Mesenchymal stem cell (in vitro differentiated cells and primary cell): ENCODE measurements around the gene CDH12.

ENCODE experiments used
- DNase-seq: peaks from one replicate; pipeline ENCODE4 v3.0.0-alpha.2; 2013
- H2AFZ ChIP-seq: one replicate; pipeline ENCODE4 v1.6.1; 2013; ENCODE audit warnings: low read depth, mild to moderate bottlenecking, control low read depth, inconsistent platforms, low read length, moderate library complexity
- H2AK5ac ChIP-seq: 2 replicates; pipeline ENCODE4 v1.6.1; 2013; ENCODE audit warnings: low read length, moderate library complexity, mild to moderate bottlenecking, inconsistent platforms; ENCODE audit not compliant: severe bottlenecking
- H2BK120ac ChIP-seq: one replicate; pipeline ENCODE4 v1.6.1; 2013; ENCODE audit warnings: low read depth, mild to moderate bottlenecking, inconsistent platforms, low read length, moderate library complexity
- H2BK12ac ChIP-seq, 2 experiments: one replicate each; pipeline ENCODE4 v1.6.1; 2013; ENCODE audit warnings: inconsistent platforms in 2 of 2, low read length in 2 of 2, mild to moderate bottlenecking in 2 of 2, moderate library complexity in 2 of 2, control low read depth in 1 of 2
- H2BK15ac ChIP-seq: one replicate; pipeline ENCODE4 v1.6.1; 2013; ENCODE audit warnings: mild to moderate bottlenecking, low read depth, inconsistent platforms; ENCODE audit not compliant: poor library complexity, severe bottlenecking
- H2BK5ac ChIP-seq: 2 replicates; pipeline ENCODE4 v1.6.1; 2013; ENCODE audit warnings: low read depth, mild to moderate bottlenecking, low read length, control low read depth, inconsistent platforms; ENCODE audit not compliant: poor library complexity, severe bottlenecking
- H3K14ac ChIP-seq, 2 experiments: one replicate each; pipeline ENCODE4 v1.6.1; 2013; ENCODE audit warnings: inconsistent platforms in 2 of 2, low read length in 2 of 2, control low read depth in 1 of 2, mild to moderate bottlenecking in 1 of 2, moderate library complexity in 1 of 2
- H3K18ac ChIP-seq, 2 experiments: one replicate each; pipeline ENCODE4 v1.6.1; 2013; ENCODE audit warnings: inconsistent platforms in 2 of 2, low read length in 2 of 2, control low read depth in 1 of 2, low read depth in 1 of 2, mild to moderate bottlenecking in 1 of 2
- H3K23ac ChIP-seq, 2 experiments: one replicate each; pipeline ENCODE4 v1.6.1; 2013; ENCODE audit warnings: inconsistent platforms in 2 of 2, low read length in 2 of 2, mild to moderate bottlenecking in 2 of 2, moderate library complexity in 2 of 2, control low read depth in 1 of 2
- H3K27ac ChIP-seq: 2 replicates; pipeline ENCODE4 v1.5.1; 2013; ENCODE audit warnings: mild to moderate bottlenecking, moderate library complexity, low read length, control low read depth, inconsistent platforms; ENCODE audit not compliant: poor library complexity, severe bottlenecking
- H3K27me3 ChIP-seq, 2 experiments: 2 replicates each; pipeline versions ENCODE4 v1.6.1 to v1.7.0; 2013; ENCODE audit warnings: low read length in 2 of 2, mild to moderate bottlenecking in 2 of 2, moderate library complexity in 2 of 2, control low read depth in 1 of 2, inconsistent platforms in 1 of 2; ENCODE audit not compliant: control insufficient read depth in 1 of 2, insufficient read depth in 1 of 2
- H3K36me3 ChIP-seq, 2 experiments: 2 replicates each; pipeline versions ENCODE4 v1.6.1 to v1.7.0; 2013; ENCODE audit warnings: low read length in 2 of 2, control low read depth in 1 of 2, inconsistent platforms in 1 of 2, low read depth in 1 of 2, mild to moderate bottlenecking in 1 of 2; ENCODE audit not compliant: insufficient read depth in 2 of 2, control insufficient read depth in 1 of 2
- H3K4ac ChIP-seq, 2 experiments: one replicate each; pipeline ENCODE4 v1.6.1; 2013; ENCODE audit warnings: inconsistent platforms in 2 of 2, low read length in 2 of 2, mild to moderate bottlenecking in 2 of 2, moderate library complexity in 2 of 2, control low read depth in 1 of 2, low read depth in 1 of 2
- H3K4me1 ChIP-seq: 2 replicates; pipeline ENCODE4 v1.6.1; 2013; ENCODE audit warnings: low read depth, low read length, control low read depth; ENCODE audit not compliant: control insufficient read depth, insufficient read depth
- H3K4me2 ChIP-seq: 2 replicates; pipeline ENCODE4 v1.6.1; 2013; ENCODE audit warnings: low read length, mild to moderate bottlenecking, inconsistent platforms; ENCODE audit not compliant: poor library complexity, severe bottlenecking
- H3K4me3 ChIP-seq, 2 experiments: 2 replicates each; pipeline versions ENCODE4 v1.5.1 to v1.7.0; 2013; ENCODE audit warnings: low read length in 2 of 2, mild to moderate bottlenecking in 2 of 2, control low read depth in 1 of 2, low read depth in 1 of 2; ENCODE audit not compliant: insufficient read depth in 1 of 2
- H3K79me1 ChIP-seq: replicated peaks from 2 replicates; pipeline ENCODE4 v1.6.1; 2013; ENCODE audit warnings: mild to moderate bottlenecking, control low read depth, low read length, inconsistent platforms; ENCODE audit not compliant: poor library complexity, severe bottlenecking
- H3K9ac ChIP-seq: 2 replicates; pipeline ENCODE4 v1.7.0; 2013; ENCODE audit warnings: mild to moderate bottlenecking, low read length, moderate library complexity
- H3K9me3 ChIP-seq: 2 replicates; pipeline ENCODE4 v1.7.0; 2013; ENCODE audit warnings: mild to moderate bottlenecking, low read length; ENCODE audit not compliant: control insufficient read depth
- H4K8ac ChIP-seq: one replicate; pipeline ENCODE4 v1.6.1; 2013; ENCODE audit warnings: inconsistent platforms, mild to moderate bottlenecking, low read length, moderate library complexity
- H4K91ac ChIP-seq: one replicate; pipeline ENCODE4 v1.6.1; 2013; ENCODE audit warnings: mild to moderate bottlenecking, low read length, inconsistent platforms
- WGBS: methylation state at CpG from one replicate; pipeline ENCODE4 v1.1.7; 2013; ENCODE audit warnings: mixed read lengths; 5-methylcytosine and 5-hydroxymethylcytosine counted together

CDH12 gene

GRCh38 chr5:22314548-22314947, 538.6 kb downstream of the CDH12 start:
- Histone ChIP-seq H2BK12ac (no peak overlapping the region), H2BK5ac (no peak overlapping the region), H2AFZ (no peak overlapping the region), H3K36me3 (no peaks in the 10 kb centered on the region), H3K18ac (no peak overlapping the region), H2AK5ac (no peak overlapping the region), H3K23ac (no peak overlapping the region), H4K91ac (no peak overlapping the region), H3K4me2 (no peak overlapping the region), H3K4me3 (no peak overlapping the region), H2BK15ac (no peak overlapping the region), H3K9ac (no peak overlapping the region), H3K9me3 (no peaks in the 10 kb centered on the region), H3K4me1 (no peaks in the 10 kb centered on the region), H3K27me3 (no peaks in the 10 kb centered on the region), H3K27ac (no peak overlapping the region), H4K8ac (no peak overlapping the region), H3K4ac (no peak overlapping the region), H3K79me1 (no peaks in the 10 kb centered on the region), H2BK120ac (no peak overlapping the region), H3K14ac (no peak overlapping the region)
- DNase-seq, result no peak
- WGBS, result 80% methylated on average over 6 of the region's 6 CpGs

- 92% methylated on average over 2 of the region's 2 CpGs for WGBS
Observed at GRCh38 chr5:22306011-22306410, 547.1 kb downstream of the CDH12 start.

GRCh38 chr5:22295832-22296231, 557.3 kb downstream of the CDH12 start:
- no peak overlapping the region for H3K4me2 ChIP-seq
- no peak overlapping the region for H2BK5ac ChIP-seq
- H4K91ac ChIP-seq, result no peak overlapping the region
- H3K36me3 ChIP-seq, result no peaks in the 10 kb centered on the region
- H3K9ac ChIP-seq, result no peak overlapping the region
- DNase-seq, result no peak
- no peak overlapping the region for H2BK12ac ChIP-seq
- H3K79me1 ChIP-seq, result no peaks in the 10 kb centered on the region
- H3K4me1 ChIP-seq, result no peaks in the 10 kb centered on the region
- no peak overlapping the region for H2BK15ac ChIP-seq
- H2AFZ ChIP-seq, result no peak overlapping the region
- H3K23ac ChIP-seq, result no peak overlapping the region
- H2BK120ac ChIP-seq, result no peak overlapping the region
- H3K4me3 ChIP-seq, result no peak overlapping the region
- WGBS, result no CpG with 5 or more reads among the region's 1 CpG
- H3K18ac ChIP-seq, result no peak overlapping the region
- no peaks in the 10 kb centered on the region for H3K27me3 ChIP-seq
- H3K27ac ChIP-seq, result no peak overlapping the region
- H4K8ac ChIP-seq, result no peak overlapping the region
- no peak overlapping the region for H3K4ac ChIP-seq
- no peak overlapping the region for H2AK5ac ChIP-seq
- H3K9me3 ChIP-seq, result peaks cover 31% of the 10 kb centered on the region
- H3K14ac ChIP-seq, result no peak overlapping the region

More at GRCh38 chr5:22306011-22306410, 547.1 kb downstream of the CDH12 start:
- Histone ChIP-seq H2AFZ (no peak overlapping the region), H3K27ac (no peak overlapping the region), H3K14ac (no peak overlapping the region), H3K18ac (no peak overlapping the region), H3K79me1 (no peaks in the 10 kb centered on the region), H3K4me1 (no peaks in the 10 kb centered on the region), H4K91ac (no peak overlapping the region), H3K4me3 (no peak overlapping the region), H3K9ac (no peak overlapping the region), H3K9me3 (no peaks in the 10 kb centered on the region), H3K36me3 (no peaks in the 10 kb centered on the region), H3K23ac (no peak overlapping the region), H2BK15ac (no peak overlapping the region), H3K4ac (no peak overlapping the region), H2BK12ac (no peak overlapping the region), H2BK120ac (no peak overlapping the region), H3K27me3 (no peaks in the 10 kb centered on the region), H4K8ac (no peak overlapping the region), H2BK5ac (no peak overlapping the region), H3K4me2 (no peak overlapping the region), H2AK5ac (no peak overlapping the region)
- DNase-seq, result no peak

GRCh38 chr5:22293147-22293546, 560.0 kb downstream of the CDH12 start:
- no peak overlapping the region for H2BK120ac ChIP-seq
- no peak overlapping the region for H3K4me2 ChIP-seq
- no peak overlapping the region for H2AFZ ChIP-seq
- H2BK15ac ChIP-seq, result no peak overlapping the region
- no peak overlapping the region for H3K14ac ChIP-seq
- H3K4ac ChIP-seq, result no peak overlapping the region
- peaks cover 35% of the 10 kb centered on the region for H3K9me3 ChIP-seq
- H3K23ac ChIP-seq, result no peak overlapping the region
- H3K4me1 ChIP-seq, result no peaks in the 10 kb centered on the region
- H4K8ac ChIP-seq, result no peak overlapping the region
- H3K27ac ChIP-seq, result no peak overlapping the region
- H4K91ac ChIP-seq, result no peak overlapping the region
- 83% methylated on average over 3 of the region's 3 CpGs for WGBS
- H3K79me1 ChIP-seq, result no peaks in the 10 kb centered on the region
- H2AK5ac ChIP-seq, result no peak overlapping the region
- no peak overlapping the region for H3K18ac ChIP-seq
- H3K36me3 ChIP-seq, result no peaks in the 10 kb centered on the region
- no peaks in the 10 kb centered on the region for H3K27me3 ChIP-seq
- H2BK12ac ChIP-seq, result no peak overlapping the region
- no peak for DNase-seq
- H3K4me3 ChIP-seq, result no peak overlapping the region
- no peak overlapping the region for H3K9ac ChIP-seq
- no peak overlapping the region for H2BK5ac ChIP-seq
